MM.1S (cell line): ENCODE measurements around the gene HPDL.

Source experiments
- DNase-seq: peaks from one replicate; pipeline ENCODE4 v3.0.0-alpha.2; 2015
- H2AFZ ChIP-seq: fragments of 300-600 bp; sonication (generic); 2 replicates; pipeline ENCODE4 v1.6.0; 2016; ENCODE audit warnings: antibody characterized with exemption, low read length
- H3F3A ChIP-seq: fragments of 300-600 bp; sonication (generic); 2 replicates; pipeline ENCODE4 v1.6.1; 2016; ENCODE audit warnings: mild to moderate bottlenecking, antibody characterized with exemption, low read length, moderate library complexity, mixed read lengths; ENCODE audit not compliant: insufficient read depth
- H3K27ac ChIP-seq: fragments of 300-600 bp; sonication (generic); 2 replicates; pipeline ENCODE4 v1.5.1; 2016; ENCODE audit warnings: mild to moderate bottlenecking, low read length
- H3K27me3 ChIP-seq: fragments of 300-600 bp; sonication (generic); replicated peaks from 2 replicates; pipeline ENCODE4 v1.6.0; 2016; ENCODE audit warnings: low read length; ENCODE audit not compliant: insufficient read depth
- H3K36me3 ChIP-seq: fragments of 300-600 bp; sonication (generic); replicated peaks from 2 replicates; pipeline ENCODE4 v1.6.1; 2016; ENCODE audit warnings: mild to moderate bottlenecking, low read length, mixed read lengths; ENCODE audit not compliant: insufficient read depth
- H3K4me1 ChIP-seq: fragments of 300-600 bp; sonication (generic); 2 replicates; pipeline ENCODE4 v1.6.1; 2016; ENCODE audit warnings: low read length, mixed read lengths
- H3K4me2 ChIP-seq: fragments of 300-600 bp; sonication (generic); 2 replicates; pipeline ENCODE4 v1.6.0; 2016; ENCODE audit warnings: low read depth, low read length
- H3K4me3 ChIP-seq: fragments of 300-600 bp; sonication (generic); 2 replicates; pipeline ENCODE4 v1.5.1; 2016; ENCODE audit warnings: low read length, mixed read lengths
- H3K79me2 ChIP-seq: fragments of 300-600 bp; sonication (generic); 2 replicates; pipeline ENCODE4 v1.6.1; 2016; ENCODE audit warnings: mixed run types, low read length, mixed read lengths
- H3K9ac ChIP-seq: fragments of 300-600 bp; sonication (generic); 2 replicates; pipeline ENCODE4 v1.6.1; 2016; ENCODE audit warnings: low read length, mixed read lengths
- H3K9me2 ChIP-seq: fragments of 300-600 bp; sonication (generic); replicated peaks from 2 replicates; pipeline ENCODE4 v1.6.1; 2016; ENCODE audit warnings: mild to moderate bottlenecking, low read length, mixed read lengths; ENCODE audit not compliant: insufficient read depth
- H3K9me3 ChIP-seq: fragments of 300-600 bp; sonication (generic); replicated peaks from 2 replicates; pipeline ENCODE4 v1.6.1; 2016; ENCODE audit warnings: mild to moderate bottlenecking, low read length, mixed read lengths; ENCODE audit not compliant: insufficient read depth
- H4K20me1 ChIP-seq: fragments of 300-600 bp; sonication (generic); 2 replicates; pipeline ENCODE4 v1.6.1; 2016; ENCODE audit warnings: mild to moderate bottlenecking, low read length, moderate library complexity, mixed read lengths; ENCODE audit not compliant: insufficient read depth
- EZH2 ChIP-seq: fragments of 300-600 bp; sonication (generic); optimal IDR thresholded peaks from 2 replicates; pipeline ENCODE3; 2017; ENCODE audit warnings: low read depth, mild to moderate bottlenecking, antibody characterized with exemption, low read length, mixed read lengths
- EZH2phosphoT487 ChIP-seq: fragments of 300-600 bp; sonication (generic); IDR thresholded peaks from 2 replicates; pipeline ENCODE4 v1.6.1; 2018; ENCODE audit warnings: antibody characterized with exemption, low read length
- TF ChIP-seq, protein P1 (sequence below): fragments of 300-600 bp; sonication (generic); IDR thresholded peaks from 2 replicates; pipeline ENCODE4 v1.5.1; 2016; ENCODE audit warnings: antibody characterized with exemption, low read length, mixed read lengths

HPDL gene

DNA sequence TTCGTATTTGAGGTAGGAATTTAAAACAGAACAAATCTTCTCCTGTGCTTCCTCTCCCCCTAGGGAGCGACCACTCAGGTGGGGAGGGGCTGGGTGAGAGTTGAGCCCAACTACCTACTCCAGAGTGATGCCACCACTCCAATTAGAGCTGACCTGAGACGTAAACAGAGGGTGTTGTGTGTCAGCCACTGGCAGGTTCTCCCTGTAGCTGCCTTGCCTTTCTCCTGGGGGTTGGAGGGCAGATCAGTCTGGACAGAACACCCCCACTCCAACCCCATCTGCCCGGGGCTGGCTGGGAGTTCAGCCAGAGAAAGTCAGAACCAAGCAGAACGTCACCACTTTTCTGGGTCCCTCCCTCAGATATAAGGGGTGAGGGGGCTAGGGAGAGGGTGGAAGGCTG, 2.0 kb downstream of the HPDL start:
- Histone ChIP-seq H3K9me3 (no peaks in the 10 kb centered on the region), H4K20me1 (no peaks in the 10 kb centered on the region), H3K4me2 (no peak overlapping the region), H3K27ac (no peak overlapping the region), H3K4me1 (peaks cover 13% of the 10 kb centered on the region), H3F3A (no peaks in the 10 kb centered on the region), H3K9ac (no peak overlapping the region), H3K4me3 (no peak overlapping the region), H3K9me2 (no peaks in the 10 kb centered on the region), H2AFZ (no peak overlapping the region), H3K27me3 (no peaks in the 10 kb centered on the region), H3K79me2 (no peaks in the 10 kb centered on the region; the same call in 1 of the 2 replicates), H3K36me3 (no peaks in the 10 kb centered on the region)
- TF ChIP-seq EZH2phosphoT487 (no peak), EZH2 (no peak)
- TF ChIP-seq, protein P1, sequence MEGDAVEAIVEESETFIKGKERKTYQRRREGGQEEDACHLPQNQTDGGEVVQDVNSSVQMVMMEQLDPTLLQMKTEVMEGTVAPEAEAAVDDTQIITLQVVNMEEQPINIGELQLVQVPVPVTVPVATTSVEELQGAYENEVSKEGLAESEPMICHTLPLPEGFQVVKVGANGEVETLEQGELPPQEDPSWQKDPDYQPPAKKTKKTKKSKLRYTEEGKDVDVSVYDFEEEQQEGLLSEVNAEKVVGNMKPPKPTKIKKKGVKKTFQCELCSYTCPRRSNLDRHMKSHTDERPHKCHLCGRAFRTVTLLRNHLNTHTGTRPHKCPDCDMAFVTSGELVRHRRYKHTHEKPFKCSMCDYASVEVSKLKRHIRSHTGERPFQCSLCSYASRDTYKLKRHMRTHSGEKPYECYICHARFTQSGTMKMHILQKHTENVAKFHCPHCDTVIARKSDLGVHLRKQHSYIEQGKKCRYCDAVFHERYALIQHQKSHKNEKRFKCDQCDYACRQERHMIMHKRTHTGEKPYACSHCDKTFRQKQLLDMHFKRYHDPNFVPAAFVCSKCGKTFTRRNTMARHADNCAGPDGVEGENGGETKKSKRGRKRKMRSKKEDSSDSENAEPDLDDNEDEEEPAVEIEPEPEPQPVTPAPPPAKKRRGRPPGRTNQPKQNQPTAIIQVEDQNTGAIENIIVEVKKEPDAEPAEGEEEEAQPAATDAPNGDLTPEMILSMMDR = no peak
- DNase-seq = no peak

DNA sequence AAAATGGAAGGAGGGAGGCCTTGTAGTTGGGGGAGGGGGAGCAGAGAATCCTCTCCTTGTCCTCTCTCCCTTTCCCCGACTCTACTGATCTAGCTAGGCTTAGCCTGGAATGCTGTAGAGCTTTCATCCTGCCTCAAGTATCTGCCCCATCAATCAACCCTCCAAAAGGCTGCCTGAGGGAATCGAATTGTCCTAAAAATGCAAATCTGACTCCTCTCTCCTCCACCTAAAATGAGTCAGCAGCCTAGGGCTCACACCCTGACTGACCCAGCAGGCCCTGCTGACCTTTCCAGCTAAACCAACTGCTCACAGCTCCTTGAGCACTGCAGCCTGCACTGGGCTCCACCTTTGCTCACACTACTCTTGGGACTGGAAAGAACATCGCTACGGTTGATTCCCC, 2.8 kb downstream of the HPDL start:
- no peak overlapping the region for H3K4me3 ChIP-seq
- DNase-seq = no peak
- H3K9me3 ChIP-seq = no peaks in the 10 kb centered on the region
- no peaks in the 10 kb centered on the region; the same call in 1 of the 2 replicates for H3K79me2 ChIP-seq
- no peak overlapping the region for H3K4me2 ChIP-seq
- H3F3A ChIP-seq = no peaks in the 10 kb centered on the region
- H4K20me1 ChIP-seq = no peaks in the 10 kb centered on the region
- H3K9ac ChIP-seq = no peak overlapping the region
- H3K4me1 ChIP-seq = peaks cover 13% of the 10 kb centered on the region
- H3K9me2 ChIP-seq = no peaks in the 10 kb centered on the region
- H3K27ac ChIP-seq = no peak overlapping the region
- H3K27me3 ChIP-seq = no peaks in the 10 kb centered on the region
- H3K36me3 ChIP-seq = no peaks in the 10 kb centered on the region
- H2AFZ ChIP-seq = no peak overlapping the region
- TF ChIP-seq, protein P1 = no peak
- no peak for TF ChIP-seq EZH2
- TF ChIP-seq EZH2phosphoT487 = no peak

DNA sequence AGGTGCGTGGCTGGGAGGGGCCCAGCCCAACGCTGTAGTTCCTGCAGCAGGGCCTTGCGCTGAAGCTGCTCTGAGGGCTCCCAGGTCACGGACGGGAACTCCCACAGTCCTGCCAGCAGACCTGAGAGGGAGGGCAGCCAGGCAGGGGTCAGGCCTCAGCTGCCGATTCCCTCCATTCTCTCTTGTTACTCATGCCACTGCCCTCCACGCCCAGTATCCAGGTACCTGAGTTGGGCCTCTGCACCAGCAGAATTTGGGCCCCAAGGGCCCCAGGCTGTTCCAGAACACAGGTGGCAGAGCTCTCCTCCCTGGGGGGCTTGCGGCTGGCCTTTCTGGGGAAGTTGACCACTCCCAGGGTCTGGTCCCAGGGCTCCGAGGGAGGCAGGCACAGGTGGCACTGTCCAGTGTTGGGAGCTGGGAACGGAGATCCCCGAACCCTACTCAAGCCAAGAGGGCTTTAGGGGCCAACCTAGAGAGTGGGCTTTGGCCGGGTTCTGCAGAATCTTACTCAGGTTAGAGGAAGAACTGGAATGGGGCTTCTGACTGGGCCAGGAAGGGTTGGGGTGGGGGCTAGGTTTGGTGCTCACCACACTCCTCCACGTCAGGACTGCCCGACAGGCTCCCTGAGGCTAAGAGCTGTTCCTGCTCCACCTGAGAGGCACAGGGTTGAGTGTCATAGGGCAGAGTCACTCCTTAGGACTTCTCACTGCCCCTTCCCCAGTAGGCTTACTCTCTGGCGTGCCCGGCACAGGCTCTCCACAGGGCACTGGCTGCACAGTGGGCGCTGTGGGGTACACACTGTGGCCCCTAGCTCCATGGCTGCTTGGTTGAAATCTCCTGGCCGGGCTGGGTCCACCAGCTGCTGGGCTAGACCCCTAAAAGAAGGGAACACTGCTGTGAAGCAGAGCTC, 5.0 kb downstream of the HPDL start:
- Histone ChIP-seq H3K27ac (no peak overlapping the region), H2AFZ (no peak overlapping the region), H3K4me2 (no peak overlapping the region), H4K20me1 (no peaks in the 10 kb centered on the region), H3K36me3 (no peaks in the 10 kb centered on the region), H3K4me3 (no peak overlapping the region), H3K4me1 (peaks cover 13% of the 10 kb centered on the region), H3F3A (no peaks in the 10 kb centered on the region), H3K27me3 (no peaks in the 10 kb centered on the region), H3K9me2 (no peaks in the 10 kb centered on the region), H3K9me3 (no peaks in the 10 kb centered on the region), H3K9ac (no peak overlapping the region), H3K79me2 (no peaks in the 10 kb centered on the region; the same call in 1 of the 2 replicates)
- DNase-seq = no peak
- no peak for TF ChIP-seq EZH2phosphoT487
- TF ChIP-seq EZH2 = no peak
- TF ChIP-seq, protein P1 = no peak
